ENCODE results near the gene FCRLB.

The FCRLB gene

DNA sequence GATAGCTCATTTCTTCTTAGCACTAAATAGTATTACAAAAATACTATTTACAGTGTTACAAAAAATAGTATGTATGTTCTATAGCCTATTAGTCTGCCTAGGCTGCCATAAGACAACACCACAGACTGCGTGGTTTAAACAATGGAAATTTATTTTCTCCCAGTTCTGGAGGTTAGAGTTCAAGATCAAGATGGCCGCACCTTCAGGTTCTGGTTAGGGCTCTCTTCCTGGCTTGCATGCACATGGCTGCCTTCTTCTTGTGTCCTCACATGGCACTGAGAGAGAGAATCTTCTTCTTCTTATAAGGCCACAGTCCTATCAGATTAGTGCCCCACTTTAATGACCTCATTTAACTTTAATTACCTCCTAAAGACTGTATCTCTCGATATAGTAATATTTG, 48.9 kb downstream of the FCRLB start:
- Histone ChIP-seq H3K27ac (no peak overlapping the region), H3K4me1 (peaks cover 25% of the 10 kb centered on the region), H4K20me1 (peaks cover 82% of the 10 kb centered on the region), H3K4me2 (no peak overlapping the region), H3K9ac (no peak overlapping the region), H3K27me3 (no peaks in the 10 kb centered on the region), H3K9me3 (no peaks in the 10 kb centered on the region), H3K36me3 (peaks cover 4% of the 10 kb centered on the region; the same call in 1 of the 2 replicates), H3K4me3 (no peak overlapping the region)
- no peak for TF ChIP-seq Cebpa-rat (IDR thresholded peaks at IDR 0.05)

GRCh38 chr1:161771161-161771560, 49.8 kb downstream of the FCRLB start:
- H3K4me3 ChIP-seq, result no peak overlapping the region
- no peak overlapping the region for H3K27ac ChIP-seq
- peaks cover 25% of the 10 kb centered on the region for H3K4me1 ChIP-seq
- no peak for TF ChIP-seq Cebpa-rat (IDR thresholded peaks at IDR 0.05)
- H3K36me3 ChIP-seq, result peaks cover 7% of the 10 kb centered on the region; the same call in 1 of the 2 replicates
- no peaks in the 10 kb centered on the region for H3K9me3 ChIP-seq
- H4K20me1 ChIP-seq, result peaks cover 91% of the 10 kb centered on the region
- no peak overlapping the region for H3K9ac ChIP-seq
- H3K27me3 ChIP-seq, result no peaks in the 10 kb centered on the region
- H3K4me2 ChIP-seq, result no peak overlapping the region

- no peak for TF ChIP-seq Cebpa-rat (IDR thresholded peaks at IDR 0.05)
- peak overlapping the region; percentile 15; the same call in 1 of the 2 replicates for H3K4me2 ChIP-seq
- no peak overlapping the region for H3K9ac ChIP-seq
- no peak overlapping the region for H3K27ac ChIP-seq
- peaks cover 97% of the 10 kb centered on the region for H4K20me1 ChIP-seq
- peaks cover 22% of the 10 kb centered on the region for H3K4me1 ChIP-seq
- H3K27me3 ChIP-seq, result no peaks in the 10 kb centered on the region
- no peaks in the 10 kb centered on the region for H3K9me3 ChIP-seq
- H3K4me3 ChIP-seq, result no peak overlapping the region
- H3K36me3 ChIP-seq, result peaks cover 7% of the 10 kb centered on the region; the same call in 1 of the 2 replicates
Measured at GRCh38 chr1:161771973-161772372, 50.6 kb downstream of the FCRLB start.

- Histone ChIP-seq H3K36me3 (peaks cover 7% of the 10 kb centered on the region; the same call in 1 of the 2 replicates), H3K4me2 (peak overlapping the region; percentile 15; the same call in 1 of the 2 replicates), H3K9ac (no peak overlapping the region), H4K20me1 (peaks cover 97% of the 10 kb centered on the region), H3K4me3 (no peak overlapping the region), H3K27me3 (no peaks in the 10 kb centered on the region), H3K4me1 (peaks cover 17% of the 10 kb centered on the region), H3K27ac (no peak overlapping the region), H3K9me3 (no peaks in the 10 kb centered on the region)
- no peak for TF ChIP-seq Cebpa-rat (IDR thresholded peaks at IDR 0.05)
Measured at GRCh38 chr1:161772397-161772796, 51.1 kb downstream of the FCRLB start.

DNA sequence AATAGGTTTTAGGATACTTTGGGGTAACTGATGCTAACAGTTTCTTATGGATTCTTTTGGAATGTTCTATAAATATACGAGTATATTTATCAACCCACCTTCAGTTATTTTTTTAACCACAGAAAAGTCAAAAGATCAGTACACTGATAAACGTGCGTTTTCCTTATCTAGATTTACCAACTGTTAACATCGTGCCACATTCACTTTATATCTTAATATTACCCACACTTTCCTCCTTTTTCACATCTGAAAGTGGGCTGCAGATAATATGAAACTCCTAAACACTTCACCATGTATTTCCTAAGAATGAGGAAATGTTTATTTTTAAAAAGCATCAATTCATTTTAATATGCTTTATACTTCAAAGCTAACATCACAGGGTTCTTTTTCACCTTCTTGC, 52.4 kb downstream of the FCRLB start:
- Histone ChIP-seq H3K27ac (no peak overlapping the region), H3K36me3 (peaks cover 7% of the 10 kb centered on the region; the same call in 1 of the 2 replicates), H3K9me3 (no peaks in the 10 kb centered on the region), H4K20me1 (peaks cover 100% of the 10 kb centered on the region), H3K9ac (no peak overlapping the region), H3K4me3 (no peak overlapping the region), H3K4me1 (peaks cover 20% of the 10 kb centered on the region), H3K27me3 (no peaks in the 10 kb centered on the region), H3K4me2 (no peak overlapping the region)
- no peak for TF ChIP-seq Cebpa-rat (IDR thresholded peaks at IDR 0.05)

DNA sequence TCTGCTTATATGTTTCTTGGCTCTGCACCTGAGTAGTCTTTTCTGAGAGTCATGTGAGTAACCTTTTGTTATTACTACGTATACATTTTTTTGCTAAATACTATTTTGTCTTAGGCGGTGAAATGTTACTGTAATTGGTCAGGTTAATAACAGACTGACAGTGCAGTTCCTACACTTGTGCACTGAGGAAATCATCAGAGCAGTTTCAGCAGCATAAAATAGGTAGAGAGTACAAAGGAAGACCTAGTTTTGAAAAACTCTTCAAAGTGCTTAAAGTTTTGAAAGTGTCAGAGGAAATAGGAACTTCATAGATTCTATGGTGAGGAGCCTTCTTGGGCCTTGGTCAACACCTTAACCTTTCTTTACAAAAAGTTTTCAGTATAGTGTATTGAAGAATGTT, 55.9 kb downstream of the FCRLB start:
- H3K27ac ChIP-seq, result no peak overlapping the region
- H3K4me2 ChIP-seq, result no peak overlapping the region
- peaks cover 22% of the 10 kb centered on the region for H3K4me1 ChIP-seq
- H4K20me1 ChIP-seq, result peaks cover 77% of the 10 kb centered on the region
- H3K4me3 ChIP-seq, result no peak overlapping the region
- no peak for TF ChIP-seq Cebpa-rat (IDR thresholded peaks at IDR 0.05)
- peaks cover 23% of the 10 kb centered on the region for H3K36me3 ChIP-seq
- H3K9ac ChIP-seq, result no peak overlapping the region
- no peaks in the 10 kb centered on the region for H3K27me3 ChIP-seq
- no peaks in the 10 kb centered on the region for H3K9me3 ChIP-seq

Measured in BLaER1 (cell line).